Measurements from ENCODE around the gene ZBTB42. TPM values are rescaled to one million over a fixed set of nuclear protein-coding genes. Genes with fewer than 3 reads are reported as not detected.

The ZBTB42 gene
- total and polyA plus RNA-seq, 2 of the 13 experiments (the other 11 are each of a cell fraction or from before 2014, with no cell fraction given), result 2.8 to 4.2 TPM

GRCh38 chr14:104800771-104801519 is at the start of gene ZBTB42 (continued):
- TF ChIP-seq ZBTB2 (CRISPR knock-in tag; IDR thresholded peaks at IDR 0.05; ENCODE audit: low read depth) (0 out of 2 replicates have a peak, but pooled peaks have one; percentile 29), ZBTB8A (CRISPR knock-in tag; IDR thresholded peaks at IDR 0.05; ENCODE audit: borderline replicate concordance, low read depth) (no peak), NCOA1 (CRISPR knock-in tag; IDR thresholded peaks at IDR 0.05) (peak; percentile 77; the same call in 1 of the 2 replicates), ZNF282 (IDR thresholded peaks at IDR 0.05; ENCODE audit: partially characterized antibody) (no peak), POGK (CRISPR knock-in tag; conservative IDR thresholded peaks at IDR 0.05) (no peak), SP140L (CRISPR knock-in tag; IDR thresholded peaks at IDR 0.05; ENCODE audit: borderline replicate concordance) (no peak), ZNF143 (CRISPR knock-in tag; IDR thresholded peaks at IDR 0.05) (no peak), FOXP1 (IDR thresholded peaks at IDR 0.05) (no peak), FOXP1 (CRISPR knock-in tag; IDR thresholded peaks at IDR 0.05) (no peak), FOXP4 (CRISPR knock-in tag; IDR thresholded peaks at IDR 0.05) (peak; percentile 12; the same call in 1 of the 2 replicates), CSRNP1 (CRISPR knock-in tag; IDR thresholded peaks at IDR 0.05) (no peak), RFX5 (IDR thresholded peaks at IDR 0.05; ENCODE audit: low read depth, low read length) (no peak), TEAD2 (CRISPR knock-in tag; IDR thresholded peaks at IDR 0.05) (no peak), ZNF30 (CRISPR knock-in tag; IDR thresholded peaks at IDR 0.05) (no peak), ATF5 (CRISPR knock-in tag; IDR thresholded peaks at IDR 0.05; ENCODE audit: low read depth) (no peak), NFKBIZ (CRISPR knock-in tag; IDR thresholded peaks at IDR 0.05) (0 out of 2 replicates have a peak, but pooled peaks have one; percentile 22), ZNF605 (CRISPR knock-in tag; IDR thresholded peaks at IDR 0.05) (no peak), MXI1 (IDR thresholded peaks at IDR 0.05; ENCODE audit: borderline replicate concordance, low read depth, low read length) (no peak; the same call in 2 of the 3 replicates), ZNF367 (CRISPR knock-in tag; IDR thresholded peaks at IDR 0.05; ENCODE audit: borderline replicate concordance) (no peak), CENPBD1 (CRISPR knock-in tag; IDR thresholded peaks at IDR 0.05; ENCODE audit: borderline replicate concordance, low read depth) (no peak), MIER2 (CRISPR knock-in tag; IDR thresholded peaks at IDR 0.05) (no peak), ONECUT2 (CRISPR knock-in tag; IDR thresholded peaks at IDR 0.05) (no peak), ARHGAP35 (CRISPR knock-in tag; IDR thresholded peaks at IDR 0.05; ENCODE audit: borderline replicate concordance) (no peak)

Measured in HepG2 (cell line).